NT2/D1 (cell line): Measurements from ENCODE around the gene DUSP6.

Experiments
- SUZ12 ChIP-seq: IDR thresholded peaks from 2 replicates; pipeline ENCODE4 v1.6.1; 2011; ENCODE audit not compliant: insufficient read length, insufficient read depth; ENCODE audit errors: extremely low read depth
- ZNF274 ChIP-seq: IDR thresholded peaks from 2 replicates; pipeline ENCODE4 v1.6.1; 2011; ENCODE audit warnings: mild to moderate bottlenecking, low read depth, low read length

DNA sequence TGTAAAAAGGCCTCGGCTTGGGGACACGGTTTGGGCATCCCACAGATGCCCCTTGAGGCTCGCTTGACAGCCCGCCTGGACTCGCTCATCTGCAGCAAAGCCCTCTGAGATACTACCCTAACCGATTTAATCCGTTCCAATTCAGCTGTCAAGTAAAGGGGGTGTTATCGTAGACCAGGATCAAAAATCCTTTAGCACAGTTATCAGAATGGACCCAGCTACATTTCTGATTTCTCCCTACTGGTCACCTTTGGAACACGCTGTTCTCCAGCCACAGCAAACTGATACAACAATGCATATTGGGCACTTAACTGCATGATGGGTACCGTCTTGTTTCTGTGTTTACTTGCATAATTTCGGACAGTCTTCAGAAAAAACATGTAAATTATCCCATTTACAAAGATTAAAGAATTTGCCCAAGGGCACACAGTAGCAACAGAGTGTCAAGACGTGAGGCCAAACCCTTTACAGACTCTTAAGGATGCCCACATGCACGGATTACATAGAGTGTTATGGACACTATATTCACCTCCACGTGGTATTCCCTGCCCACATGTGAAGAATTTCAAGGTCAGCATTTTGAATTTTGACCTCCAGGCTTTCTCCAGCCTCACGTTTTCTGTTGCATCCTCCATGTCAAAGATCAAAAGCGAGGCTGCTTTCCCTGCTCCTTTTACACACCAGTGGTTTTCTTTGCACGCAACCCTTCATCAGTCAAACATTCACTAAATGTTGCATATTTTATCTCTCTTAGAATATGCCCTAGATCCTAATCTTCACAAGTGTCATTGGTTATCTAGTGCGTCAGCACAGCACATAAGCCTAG lies 3.2 kb upstream of the DUSP6 start:
- TF ChIP-seq SUZ12 (no peak), ZNF274 (no peak)
